Stomach (tissue), 4 donors: ENCODE results near the gene TMEM62.

Experiments used
- EP300 ChIP-seq: sonication (generic); formaldehyde crosslinking; IDR thresholded peaks from one replicate; pipeline ENCODE4 v1.6.1; 2017; ENCODE audit warnings: antibody characterized with exemption
- POLR2A ChIP-seq, 4 donors: fragments of 450-650 bp; IDR thresholded peaks; one replicate each; pipeline ENCODE4 v1.6.1; 2016; ENCODE audit warnings: antibody characterized with exemption in 4 of 4, control low read depth in 2 of 4, mild to moderate bottlenecking in 1 of 4, moderate library complexity in 1 of 4
- POLR2AphosphoS5 ChIP-seq, 3 donors: sonication (generic); formaldehyde crosslinking; IDR thresholded peaks; one replicate each; pipeline ENCODE4 v1.6.1; 2016; ENCODE audit warnings: antibody characterized with exemption in 3 of 3
- TF ChIP-seq, protein P1 (sequence below), 7 experiments: fragments of 450-650 bp in 4 of 7; fragments of 200-600 bp in 3 of 7; sonication (generic) in 3 of 7; IDR thresholded peaks; one replicate each; pipeline ENCODE4 v1.5.1; 2016 to 2019; ENCODE audit warnings: antibody characterized with exemption in 7 of 7, control low read depth in 2 of 7, mild to moderate bottlenecking in 1 of 7

DNA sequence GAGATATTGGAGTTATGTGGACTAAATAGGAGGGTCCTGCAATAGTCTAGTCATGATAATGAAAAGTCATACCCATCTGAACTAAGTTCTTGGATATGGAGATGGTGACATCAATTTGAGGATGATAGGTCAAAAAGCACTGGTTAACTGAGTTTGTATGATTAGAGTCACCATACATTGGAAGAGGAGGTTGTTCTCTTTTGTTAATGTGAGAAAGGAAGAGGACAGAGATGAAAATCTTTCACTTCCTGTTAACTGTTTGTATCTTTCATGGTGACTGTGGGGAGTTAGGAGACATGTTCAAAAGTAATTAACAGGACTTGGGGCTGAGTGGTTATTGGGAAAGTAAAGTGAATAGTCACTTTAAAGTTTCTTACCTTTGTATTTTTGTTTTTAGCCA is 11.1 kb downstream of the TMEM62 start:
- no peak for TF ChIP-seq POLR2AphosphoS5 (IDR thresholded peaks at IDR 0.05)
- TF ChIP-seq, protein P1, sequence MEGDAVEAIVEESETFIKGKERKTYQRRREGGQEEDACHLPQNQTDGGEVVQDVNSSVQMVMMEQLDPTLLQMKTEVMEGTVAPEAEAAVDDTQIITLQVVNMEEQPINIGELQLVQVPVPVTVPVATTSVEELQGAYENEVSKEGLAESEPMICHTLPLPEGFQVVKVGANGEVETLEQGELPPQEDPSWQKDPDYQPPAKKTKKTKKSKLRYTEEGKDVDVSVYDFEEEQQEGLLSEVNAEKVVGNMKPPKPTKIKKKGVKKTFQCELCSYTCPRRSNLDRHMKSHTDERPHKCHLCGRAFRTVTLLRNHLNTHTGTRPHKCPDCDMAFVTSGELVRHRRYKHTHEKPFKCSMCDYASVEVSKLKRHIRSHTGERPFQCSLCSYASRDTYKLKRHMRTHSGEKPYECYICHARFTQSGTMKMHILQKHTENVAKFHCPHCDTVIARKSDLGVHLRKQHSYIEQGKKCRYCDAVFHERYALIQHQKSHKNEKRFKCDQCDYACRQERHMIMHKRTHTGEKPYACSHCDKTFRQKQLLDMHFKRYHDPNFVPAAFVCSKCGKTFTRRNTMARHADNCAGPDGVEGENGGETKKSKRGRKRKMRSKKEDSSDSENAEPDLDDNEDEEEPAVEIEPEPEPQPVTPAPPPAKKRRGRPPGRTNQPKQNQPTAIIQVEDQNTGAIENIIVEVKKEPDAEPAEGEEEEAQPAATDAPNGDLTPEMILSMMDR (IDR thresholded peaks at IDR 0.05), result no peak
- no peak for TF ChIP-seq POLR2A (IDR thresholded peaks at IDR 0.05)
- TF ChIP-seq EP300, result no peak
